Activated T-cell treated with anti-CD3 and anti-CD28 coated beads, Interleukin-2, amount 50 U/mL, for 72 hours (primary cell): Measurements from ENCODE around the gene CNOT11. TPM values are rescaled to one million over a fixed set of nuclear protein-coding genes. Genes with fewer than 3 reads are reported as not detected.
"Not testable (repeated sequence)": the region's sequence is repeated elsewhere in the genome, so short reads cannot be mapped to it uniquely, and the experiment has no call there.

ENCODE experiments used
- ATAC-seq, 2 donors: fragments of 150-1000 bp; cut with Tn5 transposase; replicated peaks in 1 of 2; 2 replicates each; pipeline ENCODE4 v1.10.0; 2021; ENCODE audit warnings: moderate library complexity in 2 of 2, mild to moderate bottlenecking in 1 of 2
- DNase-seq, 2 donors: peaks; one replicate each; pipeline ENCODE4 v3.0.0; 2021 to 2022; ENCODE audit warnings: mixed read lengths in 1 of 2
- H3K27ac Mint-ChIP-seq: one replicate; pipeline ENCODE4 v1.8.0; 2022; ENCODE audit warnings: mild to moderate bottlenecking, moderate library complexity, mixed read lengths
- H3K27me3 Mint-ChIP-seq: one replicate; pipeline ENCODE4 v1.8.0; 2022; ENCODE audit warnings: low read depth, mixed read lengths
- H3K36me3 Mint-ChIP-seq, 2 donors: one replicate each; pipeline ENCODE4 v1.8.0; 2022; ENCODE audit warnings: mixed read lengths in 2 of 2, mild to moderate bottlenecking in 1 of 2; ENCODE audit not compliant: insufficient read depth in 2 of 2
- H3K4me1 Mint-ChIP-seq: one replicate; pipeline ENCODE4 v1.8.0; 2022; ENCODE audit warnings: low read depth, mixed read lengths
- H3K4me3 Mint-ChIP-seq, 2 donors: one replicate each; pipeline ENCODE4 v1.8.0; 2022; ENCODE audit warnings: mild to moderate bottlenecking in 2 of 2, mixed read lengths in 2 of 2, moderate library complexity in 2 of 2
- H3K9me3 Mint-ChIP-seq, 2 donors: one replicate each; pipeline ENCODE4 v1.8.0; 2022; ENCODE audit warnings: mixed read lengths in 2 of 2
- total RNA-seq, 2 donors: library from RNA; stranded (reverse); gene quantifications; one replicate each; pipeline ENCODE4 v1.2.3, GENCODE V29; 2022

The CNOT11 gene
- total RNA-seq: 10 to 100 TPM; 57.4 to 59.3 TPM

DNA sequence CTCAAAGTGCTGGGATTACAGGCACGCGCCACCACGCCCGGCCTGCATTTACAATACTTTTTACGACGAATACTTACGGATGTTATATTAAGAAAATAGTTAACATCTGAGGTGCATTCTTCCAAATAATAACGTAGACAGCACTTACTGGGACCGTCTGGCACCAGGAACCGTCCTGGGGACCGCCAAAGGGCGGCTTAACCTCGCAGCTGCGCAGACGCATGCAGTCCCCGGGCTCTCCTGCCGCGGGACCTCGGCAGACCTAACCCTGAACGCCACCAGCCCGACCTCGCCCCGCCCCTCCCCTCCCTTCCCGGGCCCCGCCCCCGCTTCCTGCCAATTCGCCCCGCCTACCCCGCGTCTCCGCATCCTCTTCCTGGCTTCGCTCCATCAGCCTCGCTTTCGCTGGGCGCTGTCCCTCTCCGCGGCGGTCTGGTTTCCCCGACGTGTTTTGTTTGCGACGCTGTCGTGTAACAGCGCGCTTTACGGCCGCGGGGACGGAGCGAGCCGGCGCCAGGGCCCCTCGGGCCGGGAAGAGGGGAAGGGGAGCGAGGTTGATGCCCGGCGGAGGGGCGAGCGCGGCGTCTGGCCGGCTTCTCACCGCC lies at the start of gene CNOT11:
Gene CNOT11 (plus strand): TSS at position 479 of the 605 bp plus-strand sequence. CDS start 79 bp downstream, at position 558.
- Mint-ChIP-seq H3K4me3 (peak within 1 kb of the TSS; percentile 94 to 100), H3K27me3 (no peaks in the 10 kb centered on the region), H3K36me3 (peaks cover 4 to 15% of the 10 kb centered on the region in 2 donors), H3K4me1 (peaks cover 56% of the 10 kb centered on the region), H3K9me3 (no peaks in the 10 kb centered on the region), H3K27ac (peak within 1 kb of the TSS; percentile 92)
- peak; percentile 88 for ATAC-seq
- DNase-seq: peak; percentile 98 to 99

DNA sequence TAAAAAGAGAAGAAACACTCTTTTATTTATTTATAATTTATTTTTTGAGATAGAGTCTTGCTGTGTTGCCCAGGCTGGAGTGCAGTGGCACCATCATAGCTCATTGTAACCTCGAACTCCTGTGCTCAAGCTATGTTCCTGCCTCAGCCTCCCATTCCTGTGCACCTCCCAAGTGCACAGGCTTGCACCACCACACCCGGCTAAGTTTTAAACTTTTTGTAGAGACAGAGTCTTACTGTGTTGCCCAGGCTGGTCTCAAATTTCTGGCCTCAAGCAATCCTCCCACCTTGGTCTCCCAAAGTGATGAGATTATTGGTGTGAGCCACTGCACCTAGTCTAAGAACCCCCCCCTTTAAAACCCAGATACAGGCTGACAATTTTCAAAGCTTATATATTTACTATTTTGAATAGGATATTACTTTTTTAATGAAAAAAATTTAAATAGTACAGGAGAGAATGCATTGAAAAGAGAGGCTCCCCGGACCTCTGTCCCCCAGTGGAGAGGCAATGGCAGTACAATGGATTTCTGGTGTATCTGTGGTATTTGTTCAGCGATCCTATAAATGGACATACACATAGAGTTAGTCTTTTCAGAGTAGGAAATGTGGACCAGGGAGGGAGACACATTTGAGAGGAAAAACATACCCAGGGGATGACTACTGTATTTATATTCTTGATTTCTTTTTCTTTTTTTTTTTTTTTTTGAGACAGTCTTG lies 48.1 kb upstream of the CNOT11 start:
- ATAC-seq (no peak), DNase-seq (no peak)
- Mint-ChIP-seq H3K9me3 (peaks cover 2% of the 10 kb centered on the region in 2 donors), H3K4me3 (peak overlapping the region; percentile 21 to 53), H3K4me1 (peaks cover 17% of the 10 kb centered on the region), H3K27ac (no peak overlapping the region), H3K36me3 (no peaks in the 10 kb centered on the region), H3K27me3 (no peaks in the 10 kb centered on the region)

DNA sequence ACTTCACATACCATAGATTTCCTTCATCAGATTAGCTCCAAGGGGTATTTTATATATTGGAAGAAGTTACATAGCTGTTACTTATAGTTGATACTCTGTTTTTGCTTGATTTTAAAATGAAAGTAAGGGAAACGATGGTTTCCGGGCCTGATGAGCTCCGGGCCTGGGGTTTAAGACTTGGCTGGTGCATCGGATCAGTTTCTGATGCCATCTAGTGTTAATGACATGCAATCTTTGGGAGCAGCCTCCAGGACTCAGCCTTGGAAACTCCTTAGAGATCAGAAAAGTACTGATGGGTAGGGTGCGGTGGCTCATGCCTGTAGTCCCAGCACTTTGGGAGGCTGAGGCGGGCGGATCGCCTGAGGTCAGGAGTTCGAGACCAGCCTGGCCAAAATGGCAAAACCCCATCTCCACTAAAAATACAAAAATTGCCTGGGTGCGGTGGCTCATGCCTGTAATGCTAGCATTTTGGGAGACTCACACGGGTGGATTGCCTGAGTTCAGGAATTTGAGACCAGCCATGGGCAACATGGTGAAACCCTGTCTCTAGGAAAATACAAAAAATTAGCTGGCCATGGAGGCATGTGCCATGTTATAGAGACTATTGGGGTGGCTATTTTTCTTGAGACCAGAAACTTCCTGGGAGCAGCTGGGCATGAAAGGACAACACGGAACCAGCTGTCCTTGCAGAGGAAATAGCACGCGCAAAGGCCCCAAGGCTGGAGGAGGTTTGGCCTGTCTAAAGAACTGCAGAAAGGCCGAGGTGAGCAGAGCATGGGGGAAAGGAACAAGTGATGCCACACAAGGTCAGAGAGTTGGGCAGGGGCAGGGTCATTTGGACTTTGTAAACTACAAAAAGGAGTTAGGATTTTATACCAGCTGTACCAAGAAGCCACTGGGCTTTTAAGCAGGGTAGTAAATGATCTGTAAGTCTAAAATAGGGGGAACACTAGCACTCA lies 46.9 kb upstream of the CNOT11 start:
- DNase-seq (peak; percentile 45 to 47), ATAC-seq (peak; percentile 86 to 89)
- Mint-ChIP-seq H3K9me3 (peaks cover 2 to 7% of the 10 kb centered on the region in 2 donors), H3K4me3 (peak overlapping the region; percentile 53 to 80), H3K27ac (peak overlapping the region; percentile 84), H3K4me1 (peaks cover 17% of the 10 kb centered on the region), H3K36me3 (peaks cover 2% of the 10 kb centered on the region in 2 donors), H3K27me3 (no peaks in the 10 kb centered on the region)

GRCh38 chr2:101208830-101209229 lies 43.9 kb upstream of the CNOT11 start:
- DNase-seq: no peak
- no peak for ATAC-seq
- Mint-ChIP-seq H3K4me1 (peaks cover 17% of the 10 kb centered on the region), H3K36me3 (peaks cover 2% of the 10 kb centered on the region in 2 donors), H3K4me3 (no peak overlapping the region), H3K9me3 (peaks cover 2 to 10% of the 10 kb centered on the region in 2 donors), H3K27ac (no peak overlapping the region), H3K27me3 (no peaks in the 10 kb centered on the region)

GRCh38 chr2:101219246-101219645 lies 33.4 kb upstream of the CNOT11 start:
- H3K4me3 Mint-ChIP-seq: no peak overlapping the region
- no peak overlapping the region for H3K27ac Mint-ChIP-seq
- peaks cover 2 to 4% of the 10 kb centered on the region in 2 donors for H3K9me3 Mint-ChIP-seq
- DNase-seq (no peak), ATAC-seq (no peak)
- H3K4me1 Mint-ChIP-seq: peaks cover 10% of the 10 kb centered on the region
- H3K27me3 Mint-ChIP-seq: no peaks in the 10 kb centered on the region
- peaks cover 4 to 7% of the 10 kb centered on the region in 2 donors for H3K36me3 Mint-ChIP-seq

DNA sequence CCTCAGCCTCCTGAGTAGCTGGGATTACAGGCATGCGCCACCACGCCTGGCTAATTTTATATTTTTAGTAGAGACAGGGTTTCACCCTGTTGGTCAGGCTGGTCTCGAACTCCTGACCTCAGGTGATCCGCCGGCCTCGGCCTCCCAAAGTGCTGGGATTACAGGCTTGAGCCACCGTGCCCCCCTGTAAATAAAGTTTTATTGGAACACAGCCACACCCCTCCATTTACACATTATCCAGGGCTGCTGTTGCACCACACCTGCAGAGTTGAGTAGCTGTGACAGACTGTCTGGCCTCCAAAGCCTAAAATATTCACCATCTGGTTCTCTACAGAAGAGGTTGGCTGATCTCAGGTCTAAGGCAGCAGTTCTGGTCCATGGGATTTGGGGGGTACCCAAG lies 32.6 kb upstream of the CNOT11 start:
- H3K4me1 Mint-ChIP-seq: peaks cover 12% of the 10 kb centered on the region
- not testable (repeated sequence) for H3K36me3 Mint-ChIP-seq, H3K27me3 Mint-ChIP-seq, H3K27ac Mint-ChIP-seq, DNase-seq, ATAC-seq, H3K9me3 Mint-ChIP-seq, H3K4me3 Mint-ChIP-seq

GRCh38 chr2:101223814-101224231 lies 28.9 kb upstream of the CNOT11 start:
- H3K27me3 Mint-ChIP-seq: no peaks in the 10 kb centered on the region
- DNase-seq: peak; percentile 48 to 55
- ATAC-seq: peak; percentile 99
- H3K9me3 Mint-ChIP-seq: peaks cover 4 to 9% of the 10 kb centered on the region in 2 donors
- H3K4me3 Mint-ChIP-seq: peak overlapping the region; percentile 9 to 32
- H3K27ac Mint-ChIP-seq: no peak overlapping the region
- peaks cover 12% of the 10 kb centered on the region for H3K4me1 Mint-ChIP-seq
- peaks cover 8 to 11% of the 10 kb centered on the region in 2 donors for H3K36me3 Mint-ChIP-seq

GRCh38 chr2:101230541-101231001 lies 22.1 kb upstream of the CNOT11 start:
- Mint-ChIP-seq H3K4me1 (no peaks in the 10 kb centered on the region), H3K27me3 (no peaks in the 10 kb centered on the region), H3K27ac (no peak overlapping the region), H3K9me3 (peaks cover 0 to 5% of the 10 kb centered on the region in 2 donors), H3K36me3 (peaks cover 4 to 7% of the 10 kb centered on the region in 2 donors), H3K4me3 (no peak overlapping the region)
- DNase-seq (no peak), ATAC-seq (no peak)

DNA sequence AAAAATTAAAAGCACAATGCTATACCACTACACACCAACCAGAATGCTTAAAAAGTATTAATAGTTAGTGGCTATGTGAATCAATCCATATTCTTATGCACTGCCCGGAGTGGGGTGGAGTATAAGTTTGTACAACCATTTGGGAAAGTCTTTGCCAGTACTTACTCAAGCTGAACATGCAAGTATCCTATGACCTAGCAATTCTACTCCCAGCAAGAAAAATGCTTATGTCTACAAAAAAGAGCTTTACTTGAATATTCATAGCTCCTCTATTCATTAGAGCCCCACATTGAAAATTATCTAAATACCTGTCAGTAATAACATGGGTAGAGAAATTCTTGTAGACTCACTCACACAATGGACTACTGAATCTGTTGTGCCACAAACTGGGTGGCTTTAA lies 21.4 kb upstream of the CNOT11 start:
- peaks cover 0 to 8% of the 10 kb centered on the region in 2 donors for H3K9me3 Mint-ChIP-seq
- no peak overlapping the region for H3K4me3 Mint-ChIP-seq
- no peak overlapping the region for H3K27ac Mint-ChIP-seq
- peaks cover 2 to 4% of the 10 kb centered on the region in 2 donors for H3K36me3 Mint-ChIP-seq
- H3K27me3 Mint-ChIP-seq: no peaks in the 10 kb centered on the region
- no peak for DNase-seq
- ATAC-seq: no peak
- no peaks in the 10 kb centered on the region for H3K4me1 Mint-ChIP-seq

- Mint-ChIP-seq H3K36me3 (peaks cover 2 to 4% of the 10 kb centered on the region in 2 donors), H3K27me3 (no peaks in the 10 kb centered on the region)
Measured at GRCh38 chr2:101231937-101232730, 20.6 kb upstream of the CNOT11 start.

GRCh38 chr2:101232770-101233169 lies 19.9 kb upstream of the CNOT11 start:
- no peak overlapping the region for H3K4me3 Mint-ChIP-seq
- H3K27ac Mint-ChIP-seq: no peak overlapping the region
- ATAC-seq (no peak), DNase-seq (no peak)
- peaks cover 2 to 4% of the 10 kb centered on the region in 2 donors for H3K36me3 Mint-ChIP-seq
- no peaks in the 10 kb centered on the region for H3K27me3 Mint-ChIP-seq
- H3K4me1 Mint-ChIP-seq: no peaks in the 10 kb centered on the region
- peaks cover 0 to 8% of the 10 kb centered on the region in 2 donors for H3K9me3 Mint-ChIP-seq

More at GRCh38 chr2:101231937-101232730, 20.6 kb upstream of the CNOT11 start:
- no peak for DNase-seq
- no peak for ATAC-seq
- peaks cover 0 to 8% of the 10 kb centered on the region in 2 donors for H3K9me3 Mint-ChIP-seq
- H3K4me3 Mint-ChIP-seq: no peak overlapping the region
- H3K27ac Mint-ChIP-seq: no peak overlapping the region
- no peaks in the 10 kb centered on the region for H3K4me1 Mint-ChIP-seq
